GM18870 (cell line): ENCODE measurements around the gene CDH23.

Experiments
- ATAC-seq: cut with Tn5 transposase; IDR thresholded peaks from one replicate; pipeline ENCODE4 v1.9.1; 2021; ENCODE audit warnings: moderate library complexity; ENCODE audit not compliant: unreplicated experiment

Gene CDH23

DNA sequence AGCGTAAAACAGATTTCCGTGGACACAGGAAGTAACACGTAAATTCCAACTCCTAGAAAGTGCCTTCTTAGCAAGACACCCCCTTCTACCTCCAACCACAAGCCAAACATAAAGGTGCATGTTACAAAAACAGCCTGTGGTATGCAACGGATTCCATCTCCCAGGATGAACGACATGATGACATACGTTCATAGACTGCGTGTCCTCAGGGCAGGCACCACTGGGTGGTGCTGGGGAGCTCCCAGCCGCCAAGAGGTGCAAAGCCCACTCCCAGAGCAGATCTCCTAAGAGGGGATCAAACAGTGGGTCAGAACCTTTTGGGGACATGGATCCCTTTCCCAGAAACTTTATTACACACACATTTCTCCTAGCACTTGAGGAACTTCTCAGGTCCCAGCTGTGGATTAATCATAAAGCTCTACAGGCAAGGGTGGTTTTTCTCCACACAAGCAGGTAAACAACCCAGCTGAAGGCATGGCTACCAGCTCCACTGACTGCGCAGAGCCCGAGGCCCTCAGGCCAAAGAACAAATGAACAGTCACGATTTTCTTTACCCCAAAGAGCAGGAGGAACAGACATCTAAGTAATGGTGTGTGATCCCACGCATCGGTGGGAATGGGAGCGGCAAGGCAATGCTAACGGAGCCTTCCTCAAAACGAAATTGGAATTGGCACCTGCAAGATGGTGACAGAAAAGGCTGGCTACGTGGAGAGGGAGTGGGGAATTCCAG lies 440.5 kb downstream of the CDH23 start:
- ATAC-seq: no peak

DNA sequence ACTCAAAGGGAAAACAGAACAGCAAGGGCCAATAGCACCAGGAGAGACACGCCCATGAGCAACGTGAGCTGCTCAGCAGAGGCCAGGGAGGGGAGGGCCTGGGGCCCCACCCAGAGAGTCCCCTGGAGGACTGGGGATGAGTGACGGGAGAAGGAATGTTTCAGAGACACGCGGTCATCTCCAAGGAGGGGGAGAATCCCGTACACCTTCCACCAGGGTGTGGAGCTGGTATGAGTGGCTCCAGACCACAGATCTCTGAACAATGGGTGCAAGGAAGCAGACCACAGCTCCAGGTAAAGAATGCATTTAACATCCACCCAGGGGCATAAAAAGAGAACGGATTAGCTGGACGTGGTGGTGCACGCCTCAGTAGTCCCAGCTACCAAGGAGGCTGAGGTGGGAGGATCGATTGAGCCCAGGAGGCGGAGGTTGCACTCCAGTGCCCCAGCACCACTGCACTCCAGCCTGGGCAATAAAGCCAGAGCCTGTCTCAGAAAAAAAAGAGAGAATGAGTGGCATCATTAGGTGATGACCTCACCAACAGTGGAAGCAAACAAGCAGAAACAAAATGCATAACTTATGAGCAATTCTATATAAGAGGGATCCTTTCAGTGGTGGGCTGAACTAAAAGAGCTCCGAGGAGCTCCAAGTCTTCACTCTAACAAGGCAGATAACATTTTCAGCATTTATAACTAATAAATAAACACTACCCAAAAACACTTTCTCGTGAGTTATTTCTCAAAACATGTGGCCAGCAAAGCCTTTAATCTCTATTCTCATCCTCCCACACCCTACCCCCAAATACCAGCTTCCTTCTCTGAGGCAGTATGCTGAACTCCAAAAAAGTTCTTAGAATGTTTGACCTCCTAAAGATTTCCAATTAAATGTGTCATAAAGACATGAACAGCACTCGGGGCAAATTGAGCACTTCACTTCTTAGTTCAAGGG lies 441.8 kb downstream of the CDH23 start:
- ATAC-seq: no peak

DNA sequence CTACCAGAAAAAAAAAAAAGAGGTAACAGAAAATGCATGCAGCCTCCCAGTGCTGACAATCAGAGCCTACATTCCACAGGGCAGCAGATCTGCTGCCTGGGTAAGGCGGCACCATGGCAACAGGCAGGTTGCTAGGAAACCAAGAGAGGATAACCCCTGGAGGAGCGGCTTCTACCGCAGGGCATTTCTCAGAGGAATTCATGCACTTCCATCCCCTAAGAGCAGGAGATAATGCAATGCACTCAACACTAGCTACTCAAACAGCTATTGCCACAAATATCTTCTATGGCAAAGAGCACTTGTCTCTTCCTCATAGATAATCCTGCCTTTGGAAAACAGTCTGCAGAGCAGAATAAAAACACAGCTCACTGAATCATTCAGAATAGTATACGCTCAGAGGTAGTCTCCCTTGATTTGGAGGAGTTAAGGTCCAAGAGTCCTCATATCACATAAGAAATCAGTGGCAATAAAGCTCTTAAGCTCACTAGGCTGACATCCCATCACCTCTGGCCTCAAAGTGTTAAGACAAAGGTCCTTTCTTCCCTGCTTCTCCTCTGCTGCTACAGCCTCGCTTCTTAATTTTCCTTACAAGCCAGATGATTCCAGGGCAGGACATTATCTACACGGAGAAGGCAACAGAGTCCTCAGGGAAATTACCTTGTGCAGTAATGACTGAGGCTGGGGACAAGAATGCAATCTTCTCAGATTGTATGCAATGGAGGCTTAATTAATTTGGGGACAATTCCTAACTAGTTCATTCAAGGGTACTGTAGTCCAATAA lies 443.6 kb downstream of the CDH23 start:
- ATAC-seq: no peak

DNA sequence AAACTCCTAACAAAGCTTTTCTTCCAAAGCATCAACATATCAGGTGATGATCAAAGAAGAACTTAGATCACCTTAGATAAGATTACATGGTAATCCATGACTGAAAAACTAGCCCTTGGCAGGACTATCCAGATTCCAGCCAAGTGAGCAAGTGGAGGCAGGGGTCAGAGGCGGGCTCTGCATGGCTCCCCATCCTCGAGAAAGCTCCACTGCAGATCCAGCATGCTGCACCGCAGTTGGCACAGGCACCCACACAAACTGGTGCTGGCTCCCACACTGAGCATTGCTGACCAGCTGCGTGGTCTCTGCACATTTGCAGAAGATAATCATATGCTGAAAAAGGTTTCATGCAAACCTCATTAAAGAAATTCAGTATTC lies 444.2 kb downstream of the CDH23 start:
- ATAC-seq: no peak

DNA sequence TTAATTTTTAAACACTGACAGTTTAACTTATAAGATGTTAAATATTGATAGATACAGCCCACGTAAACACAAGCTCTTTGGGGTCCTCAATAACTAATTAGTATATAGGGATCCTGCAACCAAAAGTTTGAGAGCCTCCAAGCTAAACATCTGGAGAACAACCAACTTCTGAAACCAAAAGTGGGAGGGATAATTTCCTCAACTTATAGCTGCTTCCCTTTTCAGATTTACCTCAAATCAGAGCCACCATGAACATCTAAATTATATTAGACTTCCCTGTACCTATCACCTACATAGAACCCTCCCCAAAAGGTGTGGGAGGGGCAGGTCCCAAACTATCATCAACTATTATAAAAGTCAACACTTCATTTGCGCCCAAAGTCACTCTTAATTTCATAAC lies 445.7 kb downstream of the CDH23 start:
- no peak for ATAC-seq

DNA sequence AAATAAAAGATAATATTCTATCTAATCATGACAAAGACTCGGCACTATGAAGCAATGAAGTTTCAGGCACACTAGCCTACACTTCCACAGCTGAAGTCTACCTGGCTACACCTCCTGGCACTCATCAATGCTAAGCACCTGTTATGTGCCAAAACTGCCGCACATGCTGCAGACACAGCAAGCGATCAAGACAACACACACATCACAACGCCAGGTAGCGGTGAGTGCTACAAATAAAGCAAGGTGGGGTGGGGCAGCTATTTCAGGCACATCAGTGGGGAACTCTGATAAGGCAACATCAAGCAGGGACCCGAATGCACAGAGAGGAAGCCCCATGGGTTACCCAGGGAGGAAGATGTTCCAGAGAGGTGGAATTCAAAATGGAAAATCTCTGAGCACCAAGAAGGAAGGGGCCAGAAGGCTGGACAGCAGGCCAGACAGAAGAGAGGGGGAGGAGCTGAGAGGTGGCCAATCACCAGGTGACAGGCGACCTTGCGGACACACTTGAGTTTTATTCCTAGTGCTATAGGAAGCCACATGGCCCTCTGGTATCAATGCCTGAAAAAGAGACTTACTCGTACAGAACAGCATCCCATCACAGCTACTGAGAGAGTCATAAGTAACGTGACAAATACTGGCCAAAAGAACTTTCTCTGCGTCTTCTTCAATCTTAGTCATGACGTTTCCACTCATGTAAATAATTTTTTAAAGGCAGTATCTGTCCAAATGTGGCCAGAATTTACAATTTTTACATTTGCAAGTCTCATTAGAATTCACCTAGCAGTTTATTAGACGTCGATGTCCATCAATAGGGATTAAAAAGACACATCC lies 446.4 kb downstream of the CDH23 start:
- ATAC-seq: no peak

DNA sequence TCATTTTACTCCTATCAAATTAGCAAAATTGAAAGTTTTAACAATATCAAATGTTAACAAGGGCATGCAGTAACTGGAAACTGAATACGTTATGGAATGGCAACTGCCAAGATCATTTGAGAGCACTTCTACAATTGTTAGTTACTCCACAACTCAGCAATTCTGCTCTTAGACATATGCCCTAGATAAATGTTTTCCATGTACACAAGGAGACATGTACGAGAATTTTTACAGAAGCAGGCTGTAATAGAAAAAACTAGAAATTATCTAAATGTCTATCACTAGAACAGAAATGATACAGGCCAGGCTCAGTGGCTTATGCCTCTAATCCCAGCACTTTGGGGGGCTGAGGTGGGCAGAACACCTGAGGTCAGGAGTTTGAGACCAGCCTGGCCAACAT lies 447.4 kb downstream of the CDH23 start:
- ATAC-seq: no peak

DNA sequence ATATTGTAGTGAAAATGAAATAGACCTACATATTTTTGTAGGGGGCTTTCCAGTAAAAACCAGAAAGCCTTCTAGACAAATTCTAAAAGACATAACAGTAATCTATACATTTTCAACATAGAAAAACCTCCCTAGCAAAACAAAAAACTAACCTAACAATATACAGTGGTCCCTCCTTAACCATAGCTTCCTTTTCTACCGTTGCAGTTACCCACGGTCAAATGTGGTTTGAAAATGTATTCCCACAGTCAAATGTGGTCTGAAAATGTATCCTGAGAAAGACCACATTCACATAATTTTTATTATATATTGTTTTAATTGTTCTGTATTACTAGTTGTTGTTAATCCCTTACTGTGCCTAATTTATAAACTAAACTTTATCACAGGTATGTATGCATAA lies 448.0 kb downstream of the CDH23 start:
- ATAC-seq: no peak

DNA sequence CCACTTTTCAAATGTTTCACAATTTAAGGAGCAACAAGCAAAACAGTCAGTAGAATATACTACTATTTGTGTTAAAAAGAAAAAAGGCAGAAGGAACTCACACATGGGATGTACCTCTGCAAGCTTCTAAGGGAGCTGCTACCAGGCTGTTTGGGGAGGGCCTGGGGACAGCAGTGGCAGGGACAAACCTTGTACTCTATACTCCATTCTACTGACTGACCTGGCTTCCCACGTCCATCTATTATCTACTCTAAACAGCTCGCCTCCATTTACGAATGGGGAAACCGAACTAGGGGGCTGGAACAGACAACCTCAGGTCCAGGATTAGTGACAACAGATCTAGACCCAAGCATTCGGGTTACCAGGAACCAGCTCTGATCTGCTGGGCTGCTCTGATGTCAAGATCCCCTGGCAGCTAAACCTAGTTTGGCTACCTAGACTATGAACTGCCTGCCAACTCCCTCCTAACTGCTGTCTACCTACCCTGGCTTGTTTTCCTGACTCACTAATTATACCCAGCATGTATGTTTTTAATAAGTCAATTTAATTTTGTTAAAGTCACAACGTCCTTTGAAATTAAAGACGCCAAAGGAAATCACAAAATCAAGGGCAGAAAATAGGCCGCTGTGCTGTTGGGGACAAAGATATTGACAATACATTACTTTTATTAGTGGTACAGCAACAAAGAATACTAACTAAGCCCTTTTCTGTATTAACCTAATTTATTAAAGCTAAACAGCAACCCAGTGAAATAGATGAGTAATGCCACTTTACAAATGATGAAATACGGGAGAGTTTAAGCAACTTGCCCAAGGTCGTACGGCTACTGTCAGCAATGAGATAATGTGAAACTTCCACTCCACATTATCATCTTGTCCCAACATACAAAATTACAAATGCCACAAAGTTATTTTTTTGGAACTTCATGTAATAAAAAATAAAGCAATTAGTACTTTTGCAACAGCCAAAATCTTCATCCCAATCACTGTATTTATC lies 449.0 kb downstream of the CDH23 start:
- ATAC-seq: no peak

DNA sequence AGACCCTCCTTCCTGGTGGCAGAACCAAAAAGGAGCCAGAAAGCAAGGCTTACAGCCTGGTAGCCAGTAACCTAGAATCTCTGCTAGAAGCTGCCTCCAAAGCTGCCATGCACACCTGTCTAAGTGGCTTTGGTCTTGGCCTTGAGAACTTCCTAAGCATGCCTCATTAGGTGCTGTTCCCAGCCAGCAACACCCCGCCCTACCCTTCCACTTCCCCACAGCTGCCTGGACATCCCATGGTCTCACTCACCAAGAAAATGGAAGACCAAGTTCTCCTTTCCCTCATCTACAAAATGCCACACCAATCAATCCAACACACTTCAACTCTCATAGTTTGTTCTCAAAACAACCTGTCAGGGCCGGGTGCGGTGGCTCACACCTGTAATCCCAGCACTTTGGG lies 450.1 kb downstream of the CDH23 start:
- ATAC-seq: no peak

DNA sequence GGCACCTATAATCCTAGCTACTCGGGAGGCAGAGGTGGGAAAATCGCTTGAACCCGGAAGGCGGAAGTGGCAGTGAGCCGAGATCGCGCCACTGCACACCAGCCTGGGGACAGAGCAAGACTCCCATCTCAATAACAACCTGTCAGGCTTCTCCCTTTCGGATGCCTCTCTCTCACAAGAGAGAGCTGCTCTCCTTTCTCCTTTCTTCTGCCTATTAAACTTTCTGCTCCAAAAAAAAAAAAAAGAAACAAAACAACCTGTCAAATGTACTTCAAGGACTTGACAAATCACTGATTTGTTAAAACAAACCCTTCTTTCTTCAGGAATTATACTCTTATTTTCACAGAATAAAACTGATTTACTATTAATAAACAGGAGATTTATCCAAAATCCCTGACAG lies 450.7 kb downstream of the CDH23 start:
- no peak for ATAC-seq

DNA sequence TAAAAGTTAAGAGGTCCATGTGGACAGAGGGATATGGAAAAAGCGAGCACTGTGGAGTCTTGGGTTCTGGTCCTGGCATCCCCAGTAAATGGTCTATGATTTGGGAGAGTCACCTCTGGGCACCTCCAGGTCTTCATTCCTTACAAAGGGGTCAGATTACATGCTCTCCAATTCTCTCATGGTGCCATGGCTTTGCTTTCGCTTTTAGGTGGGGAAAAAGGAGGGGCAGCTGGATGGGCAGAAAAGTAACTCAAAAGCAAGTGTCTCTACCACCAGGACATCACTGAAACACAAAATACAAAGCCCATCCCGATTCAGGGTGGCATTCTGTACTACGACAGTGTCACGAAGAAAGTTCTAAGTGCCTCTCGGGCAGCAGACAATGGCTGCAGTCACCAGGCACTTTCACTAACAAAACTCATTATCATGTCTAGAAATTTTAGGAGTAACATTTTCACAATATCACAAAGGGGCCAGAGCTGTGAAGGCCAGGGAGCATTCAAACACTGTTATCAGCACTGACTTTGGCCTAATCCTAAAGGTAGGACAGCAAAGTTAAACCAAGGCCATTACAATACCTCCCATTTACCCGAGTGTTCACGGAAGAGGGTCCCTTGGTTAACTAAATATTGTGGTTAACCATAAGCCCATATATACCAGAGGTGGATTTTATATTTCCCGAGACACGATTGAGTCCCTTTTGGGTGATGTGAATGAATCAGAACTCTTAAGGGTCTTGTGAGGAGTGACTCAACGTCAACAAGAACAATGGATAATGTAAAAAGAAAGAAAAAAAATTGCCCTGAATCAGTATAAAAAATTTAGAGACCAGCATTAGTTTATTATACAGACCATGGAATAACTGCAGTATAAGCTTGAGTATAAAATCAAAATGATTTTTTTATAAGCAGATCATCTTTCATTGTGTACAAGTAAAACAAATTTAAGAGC lies 451.9 kb downstream of the CDH23 start:
- no peak for ATAC-seq

DNA sequence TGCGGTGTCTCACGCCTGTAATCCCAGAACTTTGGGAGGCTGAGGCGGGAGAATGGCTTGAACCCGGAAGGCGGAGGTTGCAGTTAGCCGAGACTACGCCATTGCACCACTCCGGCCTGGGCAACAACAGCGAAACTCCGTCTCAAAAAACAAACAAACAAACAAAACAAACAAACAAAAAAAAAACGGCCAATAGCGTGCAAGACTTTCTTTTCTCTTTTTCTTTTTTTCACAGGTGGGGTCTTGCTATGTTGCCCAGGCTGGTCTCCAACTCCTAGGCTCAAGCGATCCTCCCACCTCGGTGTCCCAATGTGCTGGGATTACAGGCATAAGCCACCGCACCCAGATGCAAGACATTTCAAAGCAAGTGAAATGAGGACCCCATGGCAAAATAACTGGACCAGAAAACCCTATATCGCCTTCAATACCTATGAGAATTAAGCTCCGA lies 452.8 kb downstream of the CDH23 start:
- ATAC-seq: no peak

DNA sequence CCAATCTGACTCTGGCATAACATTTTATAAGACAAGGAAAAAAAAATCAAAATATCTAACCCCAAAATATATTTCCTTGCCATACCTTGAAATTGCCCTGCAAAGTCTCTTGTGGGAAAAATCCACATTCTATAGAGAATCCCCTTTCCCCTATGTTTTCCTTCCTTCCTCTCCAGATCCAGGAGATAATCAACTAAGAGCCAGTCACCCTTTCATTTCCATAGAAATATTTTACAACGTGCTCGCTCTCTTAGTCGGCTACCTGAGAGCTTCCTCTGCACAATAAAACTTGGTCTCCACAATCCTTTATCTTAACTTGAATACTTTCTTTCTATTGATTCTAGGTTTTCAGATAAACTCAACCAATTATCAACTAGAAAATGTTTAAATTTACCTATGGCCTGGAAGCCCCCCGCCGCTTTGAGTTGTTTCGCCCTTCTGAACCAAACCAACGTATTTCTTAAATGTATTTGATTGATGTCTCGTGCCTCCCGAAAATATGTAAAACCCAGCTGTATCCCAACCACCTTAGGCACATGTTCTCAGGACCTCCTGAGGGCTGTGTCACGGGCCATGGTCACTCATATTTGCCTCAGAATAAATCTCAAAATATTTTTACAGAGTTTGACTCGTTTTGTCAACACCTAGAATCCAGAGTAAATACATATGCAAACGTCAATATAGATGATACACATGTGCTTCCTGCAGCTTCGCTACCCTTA lies 453.5 kb downstream of the CDH23 start:
- no peak for ATAC-seq

DNA sequence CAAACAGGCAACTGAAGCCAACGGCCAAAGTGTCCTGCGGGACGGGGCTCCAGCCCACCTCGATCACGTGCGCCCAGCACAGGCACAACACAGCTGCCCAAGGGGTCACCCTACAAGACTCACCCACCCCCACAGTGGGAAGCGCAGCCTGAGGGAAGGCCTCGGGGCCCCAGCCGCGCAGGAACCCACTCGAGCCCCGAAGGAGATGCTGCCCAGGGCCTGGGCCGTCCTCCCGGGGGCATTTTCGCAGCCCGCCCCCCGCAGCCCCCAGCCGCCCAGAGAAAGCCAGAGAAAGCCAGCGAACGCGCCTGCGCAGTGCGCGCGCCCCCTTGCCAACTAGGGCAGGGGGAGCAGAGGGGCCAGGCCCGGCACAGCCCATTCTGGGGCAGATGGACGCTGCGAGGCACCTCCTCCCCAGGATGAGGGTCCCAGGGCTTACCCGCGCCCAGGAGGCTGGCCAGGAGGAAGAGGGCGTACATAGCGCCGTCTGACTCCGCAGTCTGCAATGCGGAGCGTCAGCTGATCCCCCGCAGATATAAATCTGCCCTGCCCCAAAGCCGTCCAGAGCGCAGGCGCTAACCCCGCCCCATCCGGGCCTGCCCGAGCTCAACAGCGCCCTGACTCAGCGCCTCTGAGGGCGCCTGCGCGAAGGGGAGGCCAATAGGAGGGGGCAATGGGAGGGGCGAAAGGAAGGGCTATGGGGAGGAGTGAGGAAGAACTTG lies 454.2 kb downstream of the CDH23 start, which contains the start of gene PSAP:
TSS of gene PSAP (minus strand) at position 509 of the 722 bp plus-strand sequence. CDS start at position 479, 30 bp downstream.
- ATAC-seq: peak; percentile 83

DNA sequence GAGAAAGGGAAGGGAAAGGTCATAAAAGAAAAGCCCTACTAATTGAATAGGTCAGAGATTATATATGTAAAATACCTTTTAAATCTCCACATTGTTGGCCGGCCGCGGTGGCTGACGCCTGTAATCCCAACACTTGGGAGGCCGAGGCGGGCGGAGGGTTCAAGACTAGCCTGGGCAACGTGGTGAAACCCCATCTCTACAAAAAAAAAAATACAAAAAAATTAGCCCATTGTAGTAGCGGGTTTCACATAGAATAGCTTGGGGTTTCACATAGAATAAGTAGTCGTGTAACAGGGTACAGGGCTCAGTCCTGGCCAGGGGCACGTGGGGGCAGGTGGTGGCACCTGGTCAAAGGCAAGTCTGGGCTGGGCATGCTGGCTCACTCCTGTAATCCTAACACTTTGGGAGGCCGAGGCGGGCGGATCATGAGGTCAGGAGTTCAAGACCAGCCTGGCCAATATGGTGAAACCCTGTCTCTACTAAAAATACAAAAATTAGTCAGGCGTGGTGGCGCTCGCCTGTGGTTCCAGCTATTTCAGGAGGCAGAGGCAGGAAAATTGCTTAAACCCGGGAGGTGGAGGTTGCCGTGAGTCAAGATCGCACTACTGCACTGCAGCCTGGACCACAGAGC lies 454.9 kb downstream of the CDH23 start:
- peak; percentile 5 for ATAC-seq
